ENCODE measurements around the gene COL4A1. TPM values are rescaled to one million over a fixed set of nuclear protein-coding genes. Genes with fewer than 3 reads are reported as not detected.
A peak's percentile ranks its signal among the peaks of the same experiment; 100 is the strongest.

The COL4A1 gene
- total RNA-seq, 2 donors from 2014 or later, result 80.4 to 253 TPM

DNA sequence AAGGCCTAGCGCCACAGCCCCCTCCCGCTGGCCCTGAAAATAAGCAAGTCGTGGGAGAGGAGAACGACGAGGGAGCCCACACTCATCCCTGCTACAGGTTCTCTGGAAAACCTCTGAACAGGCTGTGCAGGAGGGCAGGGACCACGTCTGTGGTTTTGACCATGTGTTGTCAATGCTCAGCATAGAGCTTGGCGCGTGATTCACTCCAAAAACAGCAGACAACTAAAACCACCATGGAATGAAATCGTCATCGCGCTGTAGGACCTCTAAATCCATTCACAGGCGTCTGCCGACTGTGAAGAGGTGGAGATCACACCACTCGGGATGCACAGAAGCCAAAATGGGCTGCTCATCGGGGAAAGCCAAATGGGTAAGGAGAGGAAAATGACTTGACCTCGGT is 121.3 kb downstream of the COL4A1 start:
- ATAC-seq, result no peak
- Histone ChIP-seq H3K27me3 (no peaks in the 10 kb centered on the region), H3K4me3 (no peak overlapping the region), H3K36me3 (replicated peaks in 1 of 2; ENCODE audit: insufficient read depth in 1 of 2, low read depth in 2 of 2) (no peaks in the 10 kb centered on the region), H3K27ac (peak overlapping the region in 3 of 4 donors; percentile 63 to 78 (median 68)), H3K4me1 (peaks cover 26% of the 10 kb centered on the region), H3K9me3 (no peaks in the 10 kb centered on the region)
- 81 to 85% methylated on average over 16 of the region's 16 CpGs for WGBS, 2 donors
- no peak for TF ChIP-seq POLR2A (IDR thresholded peaks at IDR 0.05)
- TF ChIP-seq, protein P1, sequence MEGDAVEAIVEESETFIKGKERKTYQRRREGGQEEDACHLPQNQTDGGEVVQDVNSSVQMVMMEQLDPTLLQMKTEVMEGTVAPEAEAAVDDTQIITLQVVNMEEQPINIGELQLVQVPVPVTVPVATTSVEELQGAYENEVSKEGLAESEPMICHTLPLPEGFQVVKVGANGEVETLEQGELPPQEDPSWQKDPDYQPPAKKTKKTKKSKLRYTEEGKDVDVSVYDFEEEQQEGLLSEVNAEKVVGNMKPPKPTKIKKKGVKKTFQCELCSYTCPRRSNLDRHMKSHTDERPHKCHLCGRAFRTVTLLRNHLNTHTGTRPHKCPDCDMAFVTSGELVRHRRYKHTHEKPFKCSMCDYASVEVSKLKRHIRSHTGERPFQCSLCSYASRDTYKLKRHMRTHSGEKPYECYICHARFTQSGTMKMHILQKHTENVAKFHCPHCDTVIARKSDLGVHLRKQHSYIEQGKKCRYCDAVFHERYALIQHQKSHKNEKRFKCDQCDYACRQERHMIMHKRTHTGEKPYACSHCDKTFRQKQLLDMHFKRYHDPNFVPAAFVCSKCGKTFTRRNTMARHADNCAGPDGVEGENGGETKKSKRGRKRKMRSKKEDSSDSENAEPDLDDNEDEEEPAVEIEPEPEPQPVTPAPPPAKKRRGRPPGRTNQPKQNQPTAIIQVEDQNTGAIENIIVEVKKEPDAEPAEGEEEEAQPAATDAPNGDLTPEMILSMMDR (IDR thresholded peaks at IDR 0.05), result no peak
- no peak for DNase-seq
- intact Hi-C loops (cut with DNase I), result no loop called here

DNA sequence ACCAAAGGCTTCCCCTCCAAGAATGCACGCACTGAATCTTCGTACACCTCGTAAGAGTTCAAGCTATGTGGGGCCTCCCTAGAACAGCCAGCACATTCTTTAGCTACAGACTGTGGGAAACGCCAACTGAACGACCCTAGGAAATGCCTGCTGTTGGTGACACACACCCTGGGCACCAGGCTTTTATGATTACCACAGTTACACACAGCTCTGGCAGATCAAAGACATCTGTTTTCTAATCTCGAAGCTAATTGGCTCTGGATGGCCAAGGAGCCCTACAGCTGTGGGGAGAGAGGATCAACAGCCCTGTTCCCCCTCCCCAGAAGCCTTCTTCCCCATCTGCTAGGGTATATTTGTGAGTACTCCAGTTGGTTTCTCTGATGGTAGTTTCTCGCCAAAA is 123.0 kb downstream of the COL4A1 start:
- no peak for TF ChIP-seq POLR2A (IDR thresholded peaks at IDR 0.05)
- TF ChIP-seq, protein P1 (IDR thresholded peaks at IDR 0.05), result no peak
- H3K4me3 ChIP-seq, result no peak overlapping the region
- ATAC-seq (no peak), DNase-seq (no peak)
- 58 to 64% methylated on average over 7 of the region's 7 CpGs for WGBS, 2 donors
- H3K27me3 ChIP-seq, result no peaks in the 10 kb centered on the region
- no peaks in the 10 kb centered on the region for H3K9me3 ChIP-seq
- H3K36me3 ChIP-seq (replicated peaks in 1 of 2; ENCODE audit: insufficient read depth in 1 of 2, low read depth in 2 of 2), result no peaks in the 10 kb centered on the region
- no peak overlapping the region for H3K27ac ChIP-seq
- H3K4me1 ChIP-seq, result peaks cover 31% of the 10 kb centered on the region
- intact Hi-C loops (cut with DNase I), result no loop called here

DNA sequence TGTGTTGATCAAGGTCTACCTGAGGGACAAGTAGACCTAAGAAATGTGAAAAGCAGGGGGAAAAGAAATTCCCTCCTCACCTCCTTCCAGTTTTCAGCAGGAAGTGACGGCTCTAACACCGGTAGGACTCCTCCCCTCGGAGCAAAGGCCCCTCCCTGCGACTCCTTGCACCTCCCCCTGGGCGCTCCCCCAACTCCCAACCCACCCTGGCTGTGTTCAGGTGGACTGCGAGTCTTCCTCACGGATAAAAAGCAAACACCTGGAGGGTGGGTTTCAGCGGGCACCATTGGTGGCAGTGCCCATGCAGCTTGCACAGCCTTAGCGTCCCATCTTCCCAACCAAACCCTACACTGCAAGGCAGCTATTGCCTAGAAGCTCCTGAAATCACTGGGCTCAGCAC is 124.5 kb downstream of the COL4A1 start:
- intact Hi-C loops (cut with DNase I), result no loop called here

DNA sequence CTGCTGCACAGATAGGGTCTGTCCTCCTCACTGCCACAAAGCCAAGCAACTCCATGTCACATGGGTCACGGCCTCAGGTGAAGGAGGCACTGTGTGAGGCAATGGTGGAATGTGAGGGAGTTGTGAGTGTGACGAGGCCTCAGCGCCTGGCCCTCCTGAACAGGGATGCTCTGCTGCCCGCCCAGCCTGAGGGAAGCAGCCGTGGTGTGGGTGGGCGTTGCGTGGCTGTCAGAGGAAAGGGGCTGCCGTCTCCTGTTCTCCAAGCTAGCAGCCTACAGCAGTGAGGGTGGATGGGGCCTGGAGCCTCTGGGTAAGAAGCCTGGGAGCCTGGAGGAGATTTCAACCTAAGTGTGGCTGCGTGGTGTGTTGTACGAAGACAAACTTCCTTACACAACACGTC is 125.0 kb downstream of the COL4A1 start:
- no peak overlapping the region for H3K4me3 ChIP-seq
- no peaks in the 10 kb centered on the region for H3K27me3 ChIP-seq
- WGBS, 2 donors, result 66 to 89% methylated on average over 10 to 11 of the region's 11 CpGs
- H3K27ac ChIP-seq, result no peak overlapping the region
- H3K36me3 ChIP-seq (replicated peaks in 1 of 2; ENCODE audit: insufficient read depth in 1 of 2, low read depth in 2 of 2), result no peaks in the 10 kb centered on the region
- ATAC-seq (no peak), DNase-seq (no peak)
- no peaks in the 10 kb centered on the region for H3K9me3 ChIP-seq
- intact Hi-C loops (cut with DNase I), result no loop called here
- TF ChIP-seq POLR2A (IDR thresholded peaks at IDR 0.05), result no peak
- TF ChIP-seq, protein P1 (IDR thresholded peaks at IDR 0.05), result no peak
- peaks cover 21% of the 10 kb centered on the region for H3K4me1 ChIP-seq

More for the DNA sequence above, 124.5 kb downstream of the COL4A1 start:
- H3K36me3 ChIP-seq (replicated peaks in 1 of 2; ENCODE audit: insufficient read depth in 1 of 2, low read depth in 2 of 2), result no peaks in the 10 kb centered on the region
- H3K27ac ChIP-seq, result no peak overlapping the region
- H3K27me3 ChIP-seq, result no peaks in the 10 kb centered on the region
- peaks cover 24% of the 10 kb centered on the region for H3K4me1 ChIP-seq
- H3K9me3 ChIP-seq, result no peaks in the 10 kb centered on the region
- ATAC-seq (no peak), DNase-seq (no peak)
- H3K4me3 ChIP-seq, result no peak overlapping the region
- TF ChIP-seq, protein P1 (IDR thresholded peaks at IDR 0.05), result no peak
- TF ChIP-seq POLR2A (IDR thresholded peaks at IDR 0.05), result no peak
- 73 to 75% methylated on average over 9 of the region's 9 CpGs for WGBS, 2 donors

DNA sequence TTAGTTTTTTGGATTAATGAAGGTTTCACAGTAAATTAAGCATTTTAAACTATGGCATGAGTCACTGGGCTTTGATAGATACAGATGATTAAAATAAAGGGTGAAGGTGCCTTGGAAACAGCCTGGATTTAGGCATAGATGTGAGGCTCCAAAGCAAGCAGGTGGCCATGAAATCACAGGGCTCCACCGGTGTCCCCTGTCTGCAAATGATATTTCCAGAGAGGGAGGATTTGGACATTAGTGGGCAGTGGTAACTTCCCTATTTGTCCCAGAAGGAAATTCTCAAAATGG is 127.2 kb downstream of the COL4A1 start:
- TF ChIP-seq, protein P1 (IDR thresholded peaks at IDR 0.05), result no peak
- TF ChIP-seq POLR2A (IDR thresholded peaks at IDR 0.05), result no peak
- Histone ChIP-seq H3K36me3 (replicated peaks in 1 of 2; ENCODE audit: insufficient read depth in 1 of 2, low read depth in 2 of 2) (no peaks in the 10 kb centered on the region), H3K4me3 (no peak overlapping the region), H3K9me3 (no peaks in the 10 kb centered on the region), H3K4me1 (peaks cover 6% of the 10 kb centered on the region), H3K27ac (peak overlapping the region in 1 of 4 donors; percentile 38), H3K27me3 (no peaks in the 10 kb centered on the region)
- 35 to 57% methylated on average over 1 of the region's 1 CpG for WGBS, 2 donors
- no peak for DNase-seq
- no peak for ATAC-seq
- intact Hi-C loops (cut with DNase I), result no loop called here
